Activated T-cell treated with anti-CD3 and anti-CD28 coated beads, Interleukin-2, amount 50 U/mL, for 24 hours (primary cell): Measurements from ENCODE around the gene TMEM138.
A peak's percentile ranks its signal among the peaks of the same experiment; 100 is the strongest.

Experiments used
- DNase-seq: peaks from one replicate; pipeline ENCODE4 v3.0.0-alpha.2; 2020
- H3K27ac Mint-ChIP-seq: 2 replicates; pipeline ENCODE4 v1.8.0; 2020; ENCODE audit warnings: mild to moderate bottlenecking, mixed read lengths
- H3K27me3 Mint-ChIP-seq: 2 replicates; pipeline ENCODE4 v1.8.0; 2020; ENCODE audit warnings: mixed read lengths
- H3K36me3 Mint-ChIP-seq: 2 replicates; pipeline ENCODE4 v1.8.0; 2020; ENCODE audit warnings: low read depth, mixed read lengths
- H3K4me1 Mint-ChIP-seq: 2 replicates; pipeline ENCODE4 v1.8.0; 2020; ENCODE audit warnings: low read depth, mixed read lengths
- H3K4me3 Mint-ChIP-seq: 2 replicates; pipeline ENCODE4 v1.8.0; 2020; ENCODE audit warnings: mild to moderate bottlenecking, moderate library complexity, mixed read lengths
- H3K9me3 Mint-ChIP-seq: 2 replicates; pipeline ENCODE4 v1.8.0; 2020; ENCODE audit warnings: mixed read lengths

Gene TMEM138

DNA sequence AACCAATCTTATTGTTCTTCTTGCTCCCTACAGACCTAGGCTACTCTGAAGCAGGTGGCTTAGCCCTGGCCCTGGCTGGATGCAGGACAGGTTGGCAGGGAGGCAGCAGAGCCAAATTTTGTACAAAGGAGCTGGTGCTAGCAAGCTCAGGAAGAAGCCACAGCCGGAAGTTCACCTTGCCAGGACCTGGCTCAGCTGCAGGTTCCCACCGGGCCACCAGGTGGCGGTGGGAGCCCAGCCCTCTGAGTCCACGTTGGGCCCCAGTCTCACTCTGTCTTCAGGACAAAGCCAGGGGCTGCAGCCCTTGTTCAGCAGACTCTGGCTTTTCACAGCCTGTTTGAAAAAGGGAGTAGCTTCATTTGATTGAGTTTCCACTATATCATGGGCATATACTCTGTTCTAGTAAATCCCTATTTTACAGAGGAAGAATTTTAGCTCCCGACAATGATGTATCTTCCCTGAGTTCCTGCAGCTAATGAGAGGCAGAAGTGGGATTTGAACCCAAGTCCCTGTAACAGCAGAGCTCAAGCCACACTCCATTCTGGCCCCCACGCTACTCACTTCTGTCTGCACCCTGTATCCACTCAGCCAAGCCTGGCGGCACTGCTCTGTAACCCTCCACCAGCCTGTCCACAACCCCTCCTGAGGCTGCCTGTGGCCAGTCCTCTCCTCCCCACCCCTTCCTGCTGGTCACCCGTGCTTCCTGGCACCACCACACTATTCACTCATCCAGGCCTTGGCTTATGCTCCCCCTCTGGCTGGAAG, 25.8 kb upstream of the TMEM138 start:
- Mint-ChIP-seq H3K27me3 (no peaks in the 10 kb centered on the region), H3K27ac (peak overlapping the region; percentile 98), H3K36me3 (peaks cover 44% of the 10 kb centered on the region), H3K4me1 (peaks cover 41% of the 10 kb centered on the region), H3K4me3 (peak overlapping the region; percentile 20), H3K9me3 (no peaks in the 10 kb centered on the region)
- peak; percentile 89 for DNase-seq

DNA sequence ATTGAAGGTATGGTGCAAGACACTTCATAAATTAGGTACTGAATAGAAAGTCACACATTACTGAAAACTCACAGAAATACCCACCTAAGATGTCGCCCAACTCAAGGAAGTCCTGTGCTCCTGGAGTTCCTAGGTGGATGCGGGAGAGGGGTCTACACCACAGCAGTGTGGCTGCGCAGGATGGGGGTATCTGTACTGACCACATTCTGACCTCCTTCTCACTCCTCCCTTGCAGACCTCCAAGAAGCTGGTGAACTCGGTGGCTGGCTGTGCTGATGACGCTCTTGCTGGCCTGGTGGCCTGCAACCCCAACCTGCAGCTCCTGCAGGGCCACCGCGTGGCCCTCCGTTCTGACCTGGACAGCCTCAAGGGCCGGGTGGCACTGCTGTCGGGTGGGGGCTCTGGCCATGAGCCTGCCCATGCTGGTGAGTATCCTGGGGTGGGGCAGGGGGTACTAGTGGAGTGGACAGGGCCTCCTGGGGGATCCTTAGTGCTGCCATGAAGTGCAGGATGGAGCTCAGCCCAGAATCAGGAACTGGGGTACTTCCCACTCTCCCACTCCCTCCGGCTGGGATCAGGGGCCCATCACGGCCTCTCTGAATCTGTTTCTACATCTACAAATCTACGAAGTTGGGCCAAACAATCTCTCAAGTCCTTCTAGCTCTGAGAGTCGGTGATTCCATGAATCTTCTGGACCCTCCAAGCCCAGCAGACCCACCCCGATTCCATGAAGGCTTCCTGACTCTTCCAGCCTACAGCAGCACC, 24.3 kb upstream of the TMEM138 start:
- H3K27ac Mint-ChIP-seq, result no peak overlapping the region
- H3K9me3 Mint-ChIP-seq, result no peaks in the 10 kb centered on the region
- H3K4me1 Mint-ChIP-seq, result peaks cover 32% of the 10 kb centered on the region
- H3K27me3 Mint-ChIP-seq, result no peaks in the 10 kb centered on the region
- H3K36me3 Mint-ChIP-seq, result peaks cover 41% of the 10 kb centered on the region
- no peak for DNase-seq
- no peak overlapping the region for H3K4me3 Mint-ChIP-seq

DNA sequence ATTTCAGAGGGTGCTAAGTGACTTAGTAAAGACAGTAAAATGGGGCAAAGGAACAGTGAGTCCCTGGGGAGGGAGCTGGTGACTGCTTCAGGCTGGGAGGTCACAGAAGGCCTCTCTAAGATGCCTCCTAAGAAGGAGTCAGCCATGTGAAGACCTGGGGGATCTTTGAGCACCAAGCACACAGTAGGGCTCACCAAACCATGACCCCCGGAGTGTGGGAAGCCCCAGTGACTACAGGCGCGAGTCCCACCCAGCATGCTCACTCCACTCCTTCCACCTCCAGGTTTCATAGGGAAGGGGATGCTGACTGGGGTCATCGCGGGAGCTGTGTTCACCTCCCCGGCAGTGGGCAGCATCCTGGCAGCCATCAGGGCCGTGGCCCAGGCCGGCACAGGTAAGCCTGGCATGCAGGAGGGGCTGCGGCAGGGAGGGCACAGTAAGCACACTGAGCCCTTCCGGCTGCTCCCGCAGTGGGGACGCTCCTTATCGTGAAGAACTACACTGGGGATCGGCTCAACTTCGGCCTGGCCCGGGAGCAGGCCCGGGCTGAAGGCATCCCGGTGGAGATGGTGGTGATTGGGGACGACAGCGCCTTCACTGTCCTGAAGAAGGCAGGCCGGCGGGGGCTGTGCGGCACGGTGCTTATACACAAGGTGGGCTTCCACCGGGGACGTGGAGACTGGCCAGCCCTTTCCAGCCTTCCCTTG, 23.2 kb upstream of the TMEM138 start:
- Mint-ChIP-seq H3K4me1 (peaks cover 24% of the 10 kb centered on the region), H3K27ac (no peak overlapping the region), H3K36me3 (peaks cover 38% of the 10 kb centered on the region), H3K4me3 (no peak overlapping the region), H3K27me3 (no peaks in the 10 kb centered on the region), H3K9me3 (no peaks in the 10 kb centered on the region)
- DNase-seq, result no peak

GRCh38 chr11:61339490-61339878, 22.7 kb upstream of the TMEM138 start:
- H3K36me3 Mint-ChIP-seq, result peaks cover 41% of the 10 kb centered on the region
- no peak overlapping the region for H3K4me3 Mint-ChIP-seq
- no peak overlapping the region for H3K27ac Mint-ChIP-seq
- no peaks in the 10 kb centered on the region for H3K9me3 Mint-ChIP-seq
- H3K27me3 Mint-ChIP-seq, result no peaks in the 10 kb centered on the region
- DNase-seq, result no peak
- peaks cover 19% of the 10 kb centered on the region for H3K4me1 Mint-ChIP-seq

GRCh38 chr11:61340979-61341378, 21.2 kb upstream of the TMEM138 start:
- DNase-seq, result no peak
- no peak overlapping the region for H3K27ac Mint-ChIP-seq
- no peaks in the 10 kb centered on the region for H3K9me3 Mint-ChIP-seq
- H3K4me3 Mint-ChIP-seq, result no peak overlapping the region
- H3K36me3 Mint-ChIP-seq, result peaks cover 48% of the 10 kb centered on the region
- no peaks in the 10 kb centered on the region for H3K27me3 Mint-ChIP-seq
- H3K4me1 Mint-ChIP-seq, result peaks cover 11% of the 10 kb centered on the region

DNA sequence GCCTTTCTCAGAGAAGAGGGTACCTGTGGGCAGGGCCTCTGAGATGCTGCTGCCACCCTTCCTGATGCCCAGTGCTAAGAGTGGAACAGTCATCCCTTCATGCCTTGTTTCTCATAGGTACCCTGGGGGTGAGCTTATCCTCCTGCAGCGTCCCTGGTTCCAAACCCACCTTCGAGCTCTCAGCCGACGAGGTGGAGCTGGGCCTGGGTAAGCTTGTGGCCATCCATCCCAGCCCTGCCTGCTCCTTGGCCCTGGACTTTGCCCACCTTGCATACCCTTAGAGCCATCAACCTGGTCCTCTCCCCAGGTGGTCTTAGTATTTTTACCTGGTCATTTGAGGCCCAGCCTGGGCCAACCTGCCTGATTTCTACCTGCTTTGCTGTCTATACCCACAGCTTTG, 20.5 kb upstream of the TMEM138 start:
- Mint-ChIP-seq H3K9me3 (no peaks in the 10 kb centered on the region), H3K4me1 (peaks cover 4% of the 10 kb centered on the region), H3K27ac (no peak overlapping the region), H3K27me3 (no peaks in the 10 kb centered on the region), H3K36me3 (peaks cover 55% of the 10 kb centered on the region), H3K4me3 (no peak overlapping the region)
- DNase-seq, result no peak

GRCh38 chr11:61342207-61342803, 19.9 kb upstream of the TMEM138 start:
- no peaks in the 10 kb centered on the region for H3K27me3 Mint-ChIP-seq

DNA sequence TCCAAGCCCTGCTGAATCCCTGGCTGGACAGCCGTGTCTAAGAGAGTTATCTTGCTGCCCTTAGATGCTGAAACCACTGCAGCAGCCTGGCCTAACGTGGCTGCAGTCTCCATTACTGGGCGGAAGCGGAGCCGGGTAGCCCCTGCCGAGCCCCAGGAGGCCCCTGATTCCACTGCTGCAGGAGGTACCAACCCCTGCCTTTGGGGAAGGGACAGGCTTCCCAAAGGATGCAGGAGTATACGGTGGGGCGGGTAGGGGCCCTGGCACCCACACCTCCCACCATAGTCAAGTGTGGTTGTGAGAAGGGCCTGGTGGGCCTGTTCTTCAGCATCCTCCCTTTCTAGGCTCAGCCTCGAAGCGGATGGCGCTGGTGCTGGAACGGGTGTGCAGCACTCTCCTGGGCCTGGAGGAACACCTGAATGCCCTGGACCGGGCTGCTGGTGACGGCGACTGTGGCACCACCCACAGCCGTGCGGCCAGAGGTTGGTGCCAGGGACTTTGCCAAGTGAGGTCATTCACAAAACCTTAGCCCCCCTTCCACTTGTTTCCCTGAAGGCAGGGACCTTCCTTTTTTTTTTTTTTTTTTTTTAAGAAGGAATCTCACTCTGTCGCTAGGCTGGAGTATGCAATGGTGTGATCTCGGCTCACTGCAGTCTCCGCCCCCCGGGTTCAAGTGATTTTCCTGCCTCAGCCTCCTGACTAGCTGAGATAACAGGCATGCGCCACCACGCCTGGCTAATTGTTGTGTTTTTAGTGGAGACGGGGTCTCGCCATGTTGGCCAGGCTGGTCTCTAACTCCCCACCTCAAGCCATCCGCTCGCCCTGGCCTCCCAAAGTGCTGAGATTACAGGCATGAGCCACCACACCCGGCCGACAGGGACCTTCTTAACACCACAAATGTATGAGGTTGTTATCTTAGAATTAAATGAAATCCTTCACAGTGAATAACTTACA, 18.1 kb upstream of the TMEM138 start:
- Mint-ChIP-seq H3K27me3 (no peaks in the 10 kb centered on the region), H3K27ac (no peak overlapping the region), H3K9me3 (no peaks in the 10 kb centered on the region)

More at GRCh38 chr11:61342207-61342803, 19.9 kb upstream of the TMEM138 start:
- Mint-ChIP-seq H3K36me3 (peaks cover 59% of the 10 kb centered on the region), H3K4me1 (no peaks in the 10 kb centered on the region), H3K9me3 (no peaks in the 10 kb centered on the region), H3K27ac (no peak overlapping the region), H3K4me3 (no peak overlapping the region)
- DNase-seq, result no peak

GRCh38 chr11:61345170-61345610, 17.0 kb upstream of the TMEM138 start:
- no peaks in the 10 kb centered on the region for H3K27me3 Mint-ChIP-seq
- no peaks in the 10 kb centered on the region for H3K9me3 Mint-ChIP-seq
- H3K27ac Mint-ChIP-seq, result no peak overlapping the region
- H3K4me3 Mint-ChIP-seq, result no peak overlapping the region
- DNase-seq, result no peak
- no peaks in the 10 kb centered on the region for H3K4me1 Mint-ChIP-seq
- peaks cover 71% of the 10 kb centered on the region for H3K36me3 Mint-ChIP-seq

More for the DNA sequence above, 18.1 kb upstream of the TMEM138 start:
- no peak for DNase-seq
- H3K4me1 Mint-ChIP-seq, result no peaks in the 10 kb centered on the region
- peaks cover 67% of the 10 kb centered on the region for H3K36me3 Mint-ChIP-seq
- H3K4me3 Mint-ChIP-seq, result no peak overlapping the region

DNA sequence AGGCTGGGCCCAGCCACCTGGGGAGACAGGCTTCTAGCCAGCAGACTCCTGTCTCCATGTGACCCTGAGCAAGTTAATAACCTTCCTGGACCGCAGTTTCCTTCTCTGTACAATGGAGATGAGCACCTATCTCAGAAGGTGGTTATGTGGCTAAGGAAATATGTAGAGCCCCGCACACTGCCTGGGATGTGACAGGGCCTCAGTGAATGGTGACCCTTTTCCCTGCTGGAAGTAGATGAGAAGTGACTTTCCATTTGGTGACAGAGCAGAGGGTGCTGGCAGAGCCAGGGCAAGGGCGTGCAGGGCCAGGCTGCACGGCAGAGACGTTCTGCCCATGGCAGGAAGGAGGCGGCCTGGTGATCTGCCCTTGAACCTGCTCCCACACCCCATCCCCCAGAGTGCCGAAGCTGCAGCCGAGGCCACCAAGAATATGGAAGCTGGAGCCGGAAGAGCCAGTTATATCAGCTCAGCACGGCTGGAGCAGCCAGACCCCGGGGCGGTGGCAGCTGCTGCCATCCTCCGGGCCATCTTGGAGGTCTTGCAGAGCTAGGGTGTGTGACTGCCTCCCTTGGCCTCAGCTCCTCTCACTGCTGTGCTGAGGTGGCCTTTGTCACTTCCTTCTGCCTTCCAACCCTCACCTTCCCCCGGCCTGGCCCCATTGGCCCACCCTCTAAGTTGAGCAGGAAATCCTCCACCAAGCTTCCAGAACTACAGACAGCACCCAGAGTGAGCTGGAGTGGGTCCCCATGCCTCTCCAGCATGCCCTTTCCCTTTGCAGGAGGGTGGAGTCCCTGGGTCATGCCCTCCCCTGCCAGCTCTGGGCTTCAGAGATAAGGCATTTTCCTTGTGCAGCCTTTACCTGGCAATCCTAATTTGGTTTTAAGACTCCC, 16.0 kb upstream of the TMEM138 start:
- DNase-seq, result no peak
- Mint-ChIP-seq H3K27ac (peak overlapping the region; percentile 22), H3K4me3 (no peak overlapping the region), H3K4me1 (no peaks in the 10 kb centered on the region), H3K9me3 (no peaks in the 10 kb centered on the region), H3K36me3 (peaks cover 73% of the 10 kb centered on the region), H3K27me3 (no peaks in the 10 kb centered on the region)

DNA sequence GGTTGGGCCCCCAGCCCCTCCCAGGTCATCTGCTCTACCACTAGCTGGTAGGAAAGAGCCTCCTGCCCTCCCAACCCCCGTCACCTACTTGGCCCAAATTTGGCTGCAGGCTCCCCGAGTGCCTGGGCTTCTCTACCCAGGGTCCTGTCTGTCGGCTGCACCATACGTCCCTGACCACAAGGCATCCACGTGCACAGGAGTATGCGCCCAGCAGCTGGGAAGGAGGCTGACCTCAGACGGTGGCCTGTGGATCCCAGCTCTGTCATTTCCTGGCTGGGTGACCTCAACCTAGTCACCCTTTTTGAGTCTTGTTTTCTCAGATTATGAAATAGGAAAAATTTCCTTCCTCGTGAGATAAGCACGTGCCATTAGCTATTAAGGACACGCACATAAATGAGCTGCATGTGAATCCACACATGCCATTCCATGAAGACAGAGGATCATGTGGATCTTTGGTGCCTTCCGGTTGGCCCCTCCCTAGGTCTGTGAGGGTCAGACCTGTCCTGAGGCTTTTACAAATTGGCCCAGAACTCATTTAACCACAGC, 14.2 kb upstream of the TMEM138 start:
- no peaks in the 10 kb centered on the region for H3K9me3 Mint-ChIP-seq
- peaks cover 76% of the 10 kb centered on the region for H3K36me3 Mint-ChIP-seq
- H3K4me1 Mint-ChIP-seq, result no peaks in the 10 kb centered on the region
- no peak for DNase-seq
- no peaks in the 10 kb centered on the region for H3K27me3 Mint-ChIP-seq
- no peak overlapping the region for H3K4me3 Mint-ChIP-seq
- peak overlapping the region; percentile 18 for H3K27ac Mint-ChIP-seq

GRCh38 chr11:61349189-61349751, 12.9 kb upstream of the TMEM138 start:
- H3K27ac Mint-ChIP-seq, result no peak overlapping the region
- no peaks in the 10 kb centered on the region for H3K4me1 Mint-ChIP-seq
- peaks cover 85% of the 10 kb centered on the region for H3K36me3 Mint-ChIP-seq

More at GRCh38 chr11:61349189-61349751, 12.9 kb upstream of the TMEM138 start:
- H3K9me3 Mint-ChIP-seq, result no peaks in the 10 kb centered on the region
- H3K27me3 Mint-ChIP-seq, result no peaks in the 10 kb centered on the region
- no peak for DNase-seq
- H3K4me3 Mint-ChIP-seq, result no peak overlapping the region
